K562 (cell line): Measurements from ENCODE around the gene DEDD2. TPM values are rescaled to one million over a fixed set of nuclear protein-coding genes. Genes with fewer than 3 reads are reported as not detected.

Experiments used
- ARID3B ChIP-seq: fragments of 250-450 bp; sonication (Bioruptor Pico); IDR thresholded peaks from 2 replicates; pipeline ENCODE4 v1.4.0; 2020; ENCODE audit warnings: borderline replicate concordance
- ASH1L ChIP-seq: fragments of 450-650 bp; IDR thresholded peaks from 2 replicates; pipeline ENCODE4 v1.6.1; 2018; ENCODE audit warnings: borderline replicate concordance, mild to moderate bottlenecking, low read depth; ENCODE audit not compliant: partially characterized antibody
- CEBPG ChIP-seq, 3 experiments: fragments of 200-800 bp in 1 of 3; sonication (Bioruptor generic) in 1 of 3; sonication (generic) in 1 of 3; formaldehyde crosslinking in 1 of 3; IDR thresholded peaks in 2 of 3; conservative IDR thresholded peaks in 1 of 3; 2 replicates each; pipeline versions ENCODE4 v1.6.1 to v1.8.0; 2016 to 2022; ENCODE audit warnings: missing compliant biosample characterization in 2 of 3, missing genetic modification characterization in 2 of 3, mild to moderate bottlenecking in 1 of 3, missing genetic modification reagents in 1 of 3
- HBP1 ChIP-seq: fragments of 450-650 bp; formaldehyde crosslinking; IDR thresholded peaks from 2 replicates; pipeline ENCODE4 v1.4.0; 2022; ENCODE audit warnings: missing genetic modification characterization
- HDAC1 ChIP-seq, 2 experiments: fragments of 450-650 bp; IDR thresholded peaks; 2 replicates each; pipeline ENCODE4 v1.6.1; 2016 to 2017; ENCODE audit warnings: inconsistent platforms in 1 of 2, mild to moderate bottlenecking in 1 of 2, moderate library complexity in 1 of 2
- HMBOX1 ChIP-seq: sonication (generic); IDR thresholded peaks from 2 replicates; pipeline ENCODE4 v1.6.1; 2016
- KLF6 ChIP-seq: fragments of 250-450 bp; sonication (Bioruptor Pico); IDR thresholded peaks from 2 replicates; pipeline ENCODE4 v1.4.0; 2020; ENCODE audit warnings: mild to moderate bottlenecking, moderate library complexity, borderline replicate concordance
- MTA2 ChIP-seq: fragments of 450-650 bp; IDR thresholded peaks from 2 replicates; pipeline ENCODE4 v1.6.1; 2016; ENCODE audit warnings: low read depth
- PBX2 ChIP-seq, 2 experiments: IDR thresholded peaks in 1 of 2; conservative IDR thresholded peaks in 1 of 2; 2 replicates each; pipeline ENCODE4 v1.6.1; 2016; ENCODE audit warnings: low read depth in 2 of 2, mild to moderate bottlenecking in 1 of 2, missing compliant biosample characterization in 1 of 2, missing genetic modification characterization in 1 of 2, moderate library complexity in 1 of 2
- POLR2H ChIP-seq: IDR thresholded peaks from 2 replicates; pipeline ENCODE4 v1.6.1; 2016; ENCODE audit warnings: missing genetic modification characterization, low read depth, mild to moderate bottlenecking, control low read depth, missing compliant biosample characterization, moderate library complexity
- SRSF9 ChIP-seq: fragments of 200-400 bp; formaldehyde crosslinking; IDR thresholded peaks from 2 replicates; pipeline ENCODE4 v1.6.1; 2017; ENCODE audit warnings: low read depth, low read length, borderline replicate concordance
- TFAP4 ChIP-seq: sonication (generic); formaldehyde crosslinking; IDR thresholded peaks from 2 replicates; pipeline ENCODE4 v1.8.0; 2022; ENCODE audit warnings: missing genetic modification reagents, mild to moderate bottlenecking, moderate library complexity, borderline replicate concordance
- ZNF23 ChIP-seq: fragments of 250-450 bp; sonication (Bioruptor Pico); IDR thresholded peaks from 2 replicates; pipeline ENCODE4 v1.4.0; 2020; ENCODE audit warnings: mild to moderate bottlenecking
- ZNF282 ChIP-seq: sonication (generic); formaldehyde crosslinking; IDR thresholded peaks from 2 replicates; pipeline ENCODE4 v1.8.1; 2023; ENCODE audit warnings: missing genetic modification reagents
- ZNF384 ChIP-seq: IDR thresholded peaks from 2 replicates; pipeline ENCODE4 v1.6.1; 2012; ENCODE audit warnings: low read depth, low read length, improper control_type of control experiment
- ZNF764 ChIP-seq: fragments of 250-450 bp; sonication (Bioruptor Pico); IDR thresholded peaks from 2 replicates; pipeline ENCODE4 v1.4.0; 2020; ENCODE audit warnings: low read depth, mild to moderate bottlenecking, moderate library complexity
- polyA plus RNA-seq, 8 experiments: library from polyadenylated mRNA; depleted of rRNA in 4 of 8; stranded (reverse) in 5 of 8; unstranded in 3 of 8; fragments of >200 nt; fragmentation: Nextera tagmentation in 2 of 8; fragmentation: Illumina TruSeq in 1 of 8; extraction: Ambion mirVana in 2 of 8; extraction: Trizol in 1 of 8; gene quantifications; 2 replicates each; pipeline versions ENCODE4 v1.2.1 to v1.2.3, GENCODE V29; 2011 to 2014; ENCODE audit warnings: inconsistent platforms in 1 of 8, missing spikeins in 1 of 8
- total RNA-seq, 7 experiments: library from RNA; depleted of rRNA in 6 of 7; stranded (reverse); fragments of >200 nt in 6 of 7; fragmentation: Illumina TruSeq in 2 of 7; extraction: Trizol in 2 of 7; gene quantifications; 2 replicates each; pipeline versions ENCODE4 v1.2.1 to v1.2.3, GENCODE V29; 2011 to 2021; ENCODE audit warnings: low replicate concordance in 1 of 7

Gene DEDD2
- total and polyA plus RNA-seq, 9 of the 15 experiments (the other 6 are each of a cell fraction or from before 2014, with no cell fraction given): 4.3 to 43.0 (median 29.2) TPM

GRCh38 chr19:42217520-42218437, at the start of gene DEDD2 (continued):
- TF ChIP-seq POLR2H (tag) (peak; percentile 75), ASH1L (no peak), ZNF764 (no peak), MTA2 (0 out of 2 replicates have a peak, but pooled peaks have one; percentile 3), SRSF9 (no peak), KLF6 (CRISPR knock-in tag) (0 out of 2 replicates have a peak, but pooled peaks have one; percentile 37), TFAP4 (CRISPR knock-in tag) (peak; percentile 81; the same call in 1 of the 2 replicates), ZNF23 (CRISPR knock-in tag) (no peak), CEBPG (CRISPR knock-in tag; IDR thresholded peaks at IDR 0.05) (no peak), CEBPG (tag; conservative IDR thresholded peaks at IDR 0.05 in 1 of 2, IDR thresholded peaks at IDR 0.05 in 1 of 2) (no peak), HMBOX1 (peak; percentile 55; the same call in 1 of the 2 replicates), PBX2 (CRISPR knock-in tag; IDR thresholded peaks at IDR 0.05; ENCODE audit: low read depth) (no peak), PBX2 (tag; conservative IDR thresholded peaks at IDR 0.05; ENCODE audit: low read depth) (no peak), ZNF384 (no peak), HBP1 (peak; percentile 53), ZNF282 (no peak), HDAC1 (IDR thresholded peaks at IDR 0.05) (peak in 1 of 2 experiments; percentile 41; a peak in 2 of 4 replicates), ARID3B (CRISPR knock-in tag) (no peak)
